OCI-LY7 (cell line): Measurements from ENCODE around the gene ABR. TPM values are rescaled to one million over a fixed set of nuclear protein-coding genes. Genes with fewer than 3 reads are reported as not detected.
"Not testable (repeated sequence)": the region's sequence is repeated elsewhere in the genome, so short reads cannot be mapped to it uniquely, and the experiment has no call there.

ENCODE experiments used
- BruUV-seq: library from RNA; stranded (reverse); fragments of 400-500 nt; replicated peaks from 2 replicates; lab custom pipeline; 2021; lab: Mats Ljungman, UMichigan
- CTCF ChIA-PET: fragments of 300-600 bp; sonication (Branson Sonifier 250); formaldehyde crosslinking; loops from one replicate; lab custom pipeline; 2022; ENCODE audit warnings: antibody characterized with exemption; ENCODE audit not compliant: unreplicated experiment; lab: Charles Lee
- POLR2A ChIA-PET: fragments of 300-600 bp; sonication (Branson Sonifier 250); formaldehyde crosslinking; loops from one replicate; lab custom pipeline; 2022; ENCODE audit warnings: antibody characterized with exemption; lab: Charles Lee
- DNase-seq: peaks from one replicate; pipeline ENCODE4 v3.0.0-alpha.2; 2015; ENCODE audit warnings: low spot score
- H2AFZ ChIP-seq: fragments of 200-600 bp; sonication (generic), shearing (Covaris generic); 2 replicates; pipeline ENCODE4 v1.6.1; 2014; ENCODE audit warnings: mild to moderate bottlenecking, antibody characterized with exemption, low read length, moderate library complexity
- H3K27ac ChIP-seq: fragments of 200-600 bp; sonication (generic); 2 replicates; pipeline ENCODE4 v1.5.1; 2014; ENCODE audit warnings: mixed run types, low read depth, mild to moderate bottlenecking, moderate library complexity, low read length, inconsistent platforms; ENCODE audit not compliant: poor library complexity, severe bottlenecking
- H3K36me3 ChIP-seq: fragments of 200-600 bp; sonication (generic); 2 replicates; pipeline ENCODE4 v1.6.1; 2014; ENCODE audit warnings: mild to moderate bottlenecking, antibody characterized with exemption, low read length, moderate library complexity, mixed read lengths; ENCODE audit not compliant: insufficient read depth
- H3K4me1 ChIP-seq: fragments of 200-600 bp; sonication (generic); 2 replicates; pipeline ENCODE4 v1.5.1; 2014; ENCODE audit warnings: mild to moderate bottlenecking, low read length; ENCODE audit not compliant: insufficient read depth, poor library complexity, severe bottlenecking
- H3K4me2 ChIP-seq: fragments of 200-600 bp; sonication (generic); 2 replicates; pipeline ENCODE4 v1.6.1; 2014; ENCODE audit warnings: mild to moderate bottlenecking, low read length
- H3K4me3 ChIP-seq: fragments of 200-600 bp; sonication (generic); 2 replicates; pipeline ENCODE4 v1.5.1; 2014; ENCODE audit warnings: mild to moderate bottlenecking, low read depth, low read length; ENCODE audit not compliant: poor library complexity, severe bottlenecking
- H3K79me2 ChIP-seq: fragments of 200-600 bp; sonication (generic); 2 replicates; pipeline ENCODE4 v1.6.1; 2016; ENCODE audit warnings: low read depth, mild to moderate bottlenecking, low read length, moderate library complexity, mixed read lengths; ENCODE audit not compliant: insufficient read depth
- H3K9me2 ChIP-seq: fragments of 200-600 bp; sonication (generic); 2 replicates; pipeline ENCODE4 v1.6.1; 2016; ENCODE audit warnings: mild to moderate bottlenecking, low read length, mixed read lengths; ENCODE audit not compliant: insufficient read depth
- H3K9me3 ChIP-seq: fragments of 200-600 bp; sonication (generic); 2 replicates; pipeline ENCODE4 v1.6.1; 2014; ENCODE audit warnings: mild to moderate bottlenecking, mixed run types, low read length, mixed read lengths
- H4K20me1 ChIP-seq: fragments of 200-600 bp; sonication (generic); 2 replicates; pipeline ENCODE4 v1.6.1; 2014; ENCODE audit warnings: mild to moderate bottlenecking, antibody characterized with exemption, low read length, moderate library complexity, mixed read lengths; ENCODE audit not compliant: insufficient read depth
- EZH2phosphoT487 ChIP-seq: fragments of 200-600 bp; sonication (generic); IDR thresholded peaks from 2 replicates; pipeline ENCODE4 v1.6.1; 2018; ENCODE audit warnings: low read depth, borderline replicate concordance, mild to moderate bottlenecking, mixed run types, antibody characterized with exemption, low read length, moderate library complexity, mixed read lengths
- intact Hi-C: fragments of 100-400 bp; cut with micrococcal nuclease; formaldehyde crosslinking; loops from one replicate; pipeline ENCODE4 v1.10.0; 2022; ENCODE audit not compliant: unreplicated experiment
- total RNA-seq, 2 experiments: library from RNA; depleted of rRNA in 1 of 2; stranded (reverse); fragments of >200 nt in 1 of 2; shearing (Covaris generic) in 1 of 2; gene quantifications; 2 replicates each; pipeline ENCODE4 v1.2.3, GENCODE V29; 2014 to 2022
- TF ChIP-seq, protein P1 (sequence below): fragments of 200-600 bp; sonication (generic); conservative IDR thresholded peaks from 2 replicates; pipeline ENCODE4 v1.5.1; 2014; ENCODE audit warnings: mild to moderate bottlenecking, antibody characterized with exemption, low read length, moderate library complexity, mixed read lengths

The ABR gene
- total RNA-seq, 2 experiments from 2014 or later: 164 to 181 TPM

DNA sequence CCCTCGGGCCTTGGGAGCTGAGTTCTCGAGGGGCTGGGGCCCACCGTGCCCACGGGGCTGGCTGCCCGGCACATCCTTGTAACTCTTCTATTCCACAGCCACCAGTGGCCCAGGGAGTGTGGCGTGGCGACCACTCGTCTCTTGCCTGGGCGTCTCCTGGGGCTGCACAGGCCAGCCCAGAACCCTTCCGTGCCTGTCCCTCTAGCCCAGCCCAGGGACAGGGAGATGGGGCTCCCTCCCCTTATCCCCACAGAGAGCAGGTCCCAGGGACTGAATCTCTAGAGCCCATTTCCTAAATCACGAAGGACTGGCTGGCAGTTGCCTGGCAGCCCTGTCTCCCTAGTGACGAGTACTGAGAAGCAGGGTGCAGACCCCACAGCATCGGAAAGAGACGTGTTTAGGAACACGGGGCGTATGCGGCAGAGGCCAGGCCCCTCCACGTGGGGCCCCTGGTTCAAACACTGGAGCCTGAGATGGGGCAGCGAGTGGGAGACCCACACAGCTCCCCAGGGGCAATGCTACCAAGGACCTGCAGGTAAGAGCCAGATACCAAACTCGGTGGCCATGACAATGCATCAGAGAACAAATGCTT is 131.8 kb downstream of the ABR start:
- intact Hi-C loops: no loop called here
- H3K79me2 ChIP-seq: no peaks in the 10 kb centered on the region
- H3K4me2 ChIP-seq: no peak overlapping the region
- ChIA-PET POLR2A (no interaction called here), CTCF (no interaction called here)
- no peak for TF ChIP-seq EZH2phosphoT487
- TF ChIP-seq, protein P1, sequence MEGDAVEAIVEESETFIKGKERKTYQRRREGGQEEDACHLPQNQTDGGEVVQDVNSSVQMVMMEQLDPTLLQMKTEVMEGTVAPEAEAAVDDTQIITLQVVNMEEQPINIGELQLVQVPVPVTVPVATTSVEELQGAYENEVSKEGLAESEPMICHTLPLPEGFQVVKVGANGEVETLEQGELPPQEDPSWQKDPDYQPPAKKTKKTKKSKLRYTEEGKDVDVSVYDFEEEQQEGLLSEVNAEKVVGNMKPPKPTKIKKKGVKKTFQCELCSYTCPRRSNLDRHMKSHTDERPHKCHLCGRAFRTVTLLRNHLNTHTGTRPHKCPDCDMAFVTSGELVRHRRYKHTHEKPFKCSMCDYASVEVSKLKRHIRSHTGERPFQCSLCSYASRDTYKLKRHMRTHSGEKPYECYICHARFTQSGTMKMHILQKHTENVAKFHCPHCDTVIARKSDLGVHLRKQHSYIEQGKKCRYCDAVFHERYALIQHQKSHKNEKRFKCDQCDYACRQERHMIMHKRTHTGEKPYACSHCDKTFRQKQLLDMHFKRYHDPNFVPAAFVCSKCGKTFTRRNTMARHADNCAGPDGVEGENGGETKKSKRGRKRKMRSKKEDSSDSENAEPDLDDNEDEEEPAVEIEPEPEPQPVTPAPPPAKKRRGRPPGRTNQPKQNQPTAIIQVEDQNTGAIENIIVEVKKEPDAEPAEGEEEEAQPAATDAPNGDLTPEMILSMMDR: no peak
- peaks cover 42% of the 10 kb centered on the region for H3K36me3 ChIP-seq
- H3K27ac ChIP-seq: no peak overlapping the region
- no peak overlapping the region for H2AFZ ChIP-seq
- no peaks in the 10 kb centered on the region for H3K9me3 ChIP-seq
- no peaks in the 10 kb centered on the region for H3K4me1 ChIP-seq
- no peaks in the 10 kb centered on the region for H4K20me1 ChIP-seq
- H3K4me3 ChIP-seq: no peak overlapping the region
- no TSS peak for BruUV-seq
- DNase-seq: no peak
- H3K9me2 ChIP-seq: no peaks in the 10 kb centered on the region

DNA sequence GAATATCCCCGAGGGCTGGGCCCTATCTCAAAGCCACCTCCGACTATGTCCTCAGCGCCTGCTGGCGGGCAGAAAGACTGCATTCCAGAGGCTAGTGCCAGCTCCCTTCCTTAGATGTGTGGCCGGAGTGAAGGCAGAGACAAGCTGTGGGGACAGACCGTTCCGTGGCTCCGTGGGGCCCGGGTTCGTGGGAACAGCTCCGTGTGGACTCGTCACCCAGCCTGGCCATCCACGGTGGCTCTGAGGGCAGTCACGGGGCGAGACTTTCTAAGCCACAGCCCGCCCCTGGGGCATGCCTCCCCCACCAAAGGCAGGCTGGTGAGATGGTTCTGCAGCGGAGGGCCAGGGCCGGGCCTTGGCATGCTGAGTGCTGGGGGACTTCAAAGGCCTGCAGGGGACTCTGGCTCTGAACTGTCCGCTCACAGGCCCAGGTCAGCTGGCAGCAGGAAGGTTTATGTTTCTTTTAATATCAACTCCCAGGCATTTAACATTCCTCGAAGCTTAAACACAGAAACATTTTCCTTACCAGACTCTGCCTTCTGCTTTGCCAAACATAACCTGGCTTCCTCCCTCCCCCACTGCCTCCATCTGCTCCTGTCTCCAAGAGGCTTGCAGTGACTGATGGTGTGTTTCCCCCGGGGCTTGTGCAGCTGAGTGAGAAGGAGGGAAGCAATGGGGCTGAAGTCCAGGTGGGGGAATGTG is 132.5 kb downstream of the ABR start:
- H3K4me3 ChIP-seq: no peak overlapping the region
- H3K36me3 ChIP-seq: peaks cover 49% of the 10 kb centered on the region
- H3K4me1 ChIP-seq: no peaks in the 10 kb centered on the region
- no peak overlapping the region for H2AFZ ChIP-seq
- H3K9me2 ChIP-seq: no peaks in the 10 kb centered on the region
- ChIA-PET CTCF (no interaction called here), POLR2A (no interaction called here)
- no peak for DNase-seq
- no peak for TF ChIP-seq EZH2phosphoT487
- TF ChIP-seq, protein P1: no peak
- no peak overlapping the region for H3K27ac ChIP-seq
- no peaks in the 10 kb centered on the region for H3K79me2 ChIP-seq
- intact Hi-C loops: no loop called here
- no TSS peak for BruUV-seq
- no peak overlapping the region for H3K4me2 ChIP-seq
- no peaks in the 10 kb centered on the region for H4K20me1 ChIP-seq
- no peaks in the 10 kb centered on the region for H3K9me3 ChIP-seq

DNA sequence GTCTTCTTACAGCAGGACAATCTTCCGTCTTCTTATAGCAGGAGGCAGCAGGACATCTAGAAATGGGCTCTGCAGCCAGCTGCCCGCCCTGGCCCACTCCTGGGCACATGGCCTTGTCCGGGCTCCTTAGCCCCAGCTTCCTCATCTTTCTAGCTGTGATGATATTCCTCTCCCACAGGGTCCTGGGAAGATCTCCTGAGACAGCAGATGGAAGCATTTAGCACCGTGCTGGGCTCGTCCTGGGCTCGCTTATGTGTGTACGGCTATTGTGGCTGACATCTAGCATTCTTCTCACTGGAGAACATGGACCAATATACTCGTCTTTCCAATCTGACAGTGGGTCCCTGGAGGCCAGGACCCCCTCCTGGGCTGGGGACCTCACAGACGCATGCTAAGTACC is 134.3 kb downstream of the ABR start:
- Histone ChIP-seq H3K9me2 (no peaks in the 10 kb centered on the region), H3K79me2 (no peaks in the 10 kb centered on the region), H3K9me3 (no peaks in the 10 kb centered on the region), H2AFZ (no peak overlapping the region), H3K4me1 (no peaks in the 10 kb centered on the region), H3K4me3 (no peak overlapping the region), H4K20me1 (no peaks in the 10 kb centered on the region), H3K36me3 (peaks cover 65% of the 10 kb centered on the region), H3K4me2 (no peak overlapping the region), H3K27ac (no peak overlapping the region)
- BruUV-seq: no TSS peak
- ChIA-PET POLR2A (no interaction called here), CTCF (no interaction called here)
- DNase-seq: no peak
- intact Hi-C loops: no loop called here
- TF ChIP-seq, protein P1: no peak

DNA sequence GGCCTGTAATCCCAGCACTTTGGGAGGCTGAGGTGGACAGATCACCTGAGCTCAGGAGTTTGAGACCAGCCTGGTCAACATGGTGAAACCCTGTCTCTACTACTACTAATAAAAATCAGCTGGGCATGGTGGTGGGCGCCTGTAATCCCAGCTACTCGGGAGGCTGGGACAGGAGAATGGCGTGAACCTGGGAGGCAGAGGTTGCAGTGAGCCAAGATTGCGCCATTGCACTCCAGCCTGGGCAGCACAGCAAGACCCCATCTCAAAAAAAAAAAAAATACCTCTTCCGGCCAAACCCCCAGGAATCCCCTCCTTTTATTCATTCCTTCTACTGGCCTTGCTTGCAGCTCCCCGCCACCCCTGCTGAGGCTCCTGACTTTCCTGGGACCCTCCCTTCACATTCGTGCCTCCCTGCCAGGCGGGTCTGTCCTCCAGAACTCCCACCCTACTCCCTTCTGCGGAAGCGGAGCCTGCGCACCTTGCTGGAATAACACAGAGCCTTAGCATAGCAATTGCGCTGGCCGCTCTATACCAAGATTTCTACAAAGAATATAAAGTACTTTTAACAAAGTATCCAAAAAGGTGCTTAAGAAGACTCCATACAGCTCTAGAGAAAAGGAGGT is 135.3 kb downstream of the ABR start:
- DNase-seq, POLR2A ChIA-PET: not testable (repeated sequence)

More for the DNA sequence above, 135.3 kb downstream of the ABR start:
- H3K27ac ChIP-seq, H3K79me2 ChIP-seq, H4K20me1 ChIP-seq, H2AFZ ChIP-seq, H3K9me2 ChIP-seq, H3K4me1 ChIP-seq, CTCF ChIA-PET, H3K9me3 ChIP-seq, BruUV-seq, intact Hi-C loops, H3K4me2 ChIP-seq, H3K4me3 ChIP-seq: not testable (repeated sequence)
- H3K36me3 ChIP-seq: peaks cover 72% of the 10 kb centered on the region
